NCI-H1105 treated with DMSO at 0.1 percent for 48 hours (cell line): ENCODE data around the gene TMTC4.

ENCODE experiments used
- DNase-seq: peaks from one replicate; lab custom pipeline; 2025; lab: John Stamatoyannopoulos, UW

The TMTC4 gene

GRCh38 chr13:100666124-100666523 lies 8.5 kb downstream of the TMTC4 start:
- DNase-seq, result peak; percentile 53

GRCh38 chr13:100665403-100665802 lies 9.2 kb downstream of the TMTC4 start:
- DNase-seq, result no peak

- DNase-seq, result no peak
Observed at GRCh38 chr13:100664171-100664900, 10.3 kb downstream of the TMTC4 start.

- DNase-seq, result no peak
Observed at GRCh38 chr13:100662468-100663211, 12.0 kb downstream of the TMTC4 start.

- DNase-seq, result no peak
Observed at GRCh38 chr13:100660761-100661160, 13.8 kb downstream of the TMTC4 start.

GRCh38 chr13:100659578-100659977 lies 15.0 kb downstream of the TMTC4 start:
- no peak for DNase-seq

- no peak for DNase-seq
Observed at GRCh38 chr13:100658363-100658762, 16.2 kb downstream of the TMTC4 start.

- DNase-seq, result no peak
Observed at GRCh38 chr13:100657881-100658315, 16.7 kb downstream of the TMTC4 start.

GRCh38 chr13:100652510-100652909 lies 22.1 kb downstream of the TMTC4 start:
- DNase-seq, result no peak

GRCh38 chr13:100650326-100650725 lies 24.3 kb downstream of the TMTC4 start:
- DNase-seq, result peak; percentile 89

GRCh38 chr13:100648354-100648753 lies 26.2 kb downstream of the TMTC4 start:
- no peak for DNase-seq

- no peak for DNase-seq
Observed at GRCh38 chr13:100646871-100647270, 27.7 kb downstream of the TMTC4 start.

GRCh38 chr13:100646030-100646673 lies 28.4 kb downstream of the TMTC4 start:
- DNase-seq, result peak; percentile 59

- DNase-seq, result peak; percentile 78
Observed at GRCh38 chr13:100645382-100645781, 29.2 kb downstream of the TMTC4 start.

- DNase-seq, result peak; percentile 59
Observed at GRCh38 chr13:100644371-100644770, 30.2 kb downstream of the TMTC4 start.

GRCh38 chr13:100637796-100638195 lies 36.8 kb downstream of the TMTC4 start:
- no peak for DNase-seq

GRCh38 chr13:100637380-100637779 lies 37.2 kb downstream of the TMTC4 start:
- DNase-seq, result no peak

- DNase-seq, result peak; percentile 35
Observed at GRCh38 chr13:100636441-100636840, 38.2 kb downstream of the TMTC4 start.

GRCh38 chr13:100636004-100636403 lies 38.6 kb downstream of the TMTC4 start:
- DNase-seq, result no peak

- no peak for DNase-seq
Observed at GRCh38 chr13:100634696-100635095, 39.9 kb downstream of the TMTC4 start.

GRCh38 chr13:100633461-100633860 lies 41.1 kb downstream of the TMTC4 start:
- no peak for DNase-seq

GRCh38 chr13:100630555-100630954 lies 44.0 kb downstream of the TMTC4 start:
- no peak for DNase-seq

- no peak for DNase-seq
Observed at GRCh38 chr13:100627120-100627519, 47.5 kb downstream of the TMTC4 start.
